ENCODE measurements around the gene RPS2.

Gene RPS2

DNA sequence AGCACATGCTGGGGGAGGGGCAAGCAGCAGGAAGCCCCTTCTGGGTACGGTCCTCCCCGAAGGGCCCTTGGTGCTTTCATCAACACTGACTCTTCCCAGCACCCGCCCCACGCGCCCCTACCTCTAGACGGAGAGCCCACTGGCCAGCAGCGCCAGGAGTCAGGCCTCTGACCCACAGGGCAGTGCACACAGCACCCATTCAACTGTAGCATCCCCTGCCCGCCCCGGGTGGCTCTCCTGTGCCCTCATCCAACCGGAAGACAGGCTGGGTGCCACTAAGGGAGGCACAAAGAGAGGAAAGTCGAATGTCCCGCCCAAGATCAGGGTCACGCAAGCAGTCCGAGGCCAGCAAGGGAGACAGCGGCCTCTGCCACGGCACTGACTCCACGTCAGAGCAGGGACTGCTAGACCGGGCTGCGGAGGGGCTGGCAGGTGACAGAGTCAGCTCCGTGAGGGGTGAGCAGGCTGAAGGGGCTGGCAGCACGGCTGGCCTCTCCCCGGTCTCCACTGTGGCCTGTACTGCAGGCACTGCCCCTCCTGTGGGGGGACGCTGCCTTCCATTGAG lies 31.4 kb downstream of the RPS2 start:
- peaks cover 13% of the 10 kb centered on the region for H3K4me1 ChIP-seq (ENCODE audit: insufficient read depth, low read length, severe bottlenecking)
- H3K36me3 ChIP-seq (ENCODE audit: insufficient read depth, low read length): peaks cover 7% of the 10 kb centered on the region
- no peaks in the 10 kb centered on the region for H3K9me3 ChIP-seq (ENCODE audit: low read length)
- H3K27me3 ChIP-seq (ENCODE audit: insufficient read depth, low read length): 0 out of 2 replicates have a peak, but pooled peaks cover 6% of the 10 kb centered on the region
- no peak overlapping the region for H2AFZ ChIP-seq (ENCODE audit: low read length)
- H3K9ac ChIP-seq (ENCODE audit: low read length): no peak overlapping the region
- TF ChIP-seq, protein P1, sequence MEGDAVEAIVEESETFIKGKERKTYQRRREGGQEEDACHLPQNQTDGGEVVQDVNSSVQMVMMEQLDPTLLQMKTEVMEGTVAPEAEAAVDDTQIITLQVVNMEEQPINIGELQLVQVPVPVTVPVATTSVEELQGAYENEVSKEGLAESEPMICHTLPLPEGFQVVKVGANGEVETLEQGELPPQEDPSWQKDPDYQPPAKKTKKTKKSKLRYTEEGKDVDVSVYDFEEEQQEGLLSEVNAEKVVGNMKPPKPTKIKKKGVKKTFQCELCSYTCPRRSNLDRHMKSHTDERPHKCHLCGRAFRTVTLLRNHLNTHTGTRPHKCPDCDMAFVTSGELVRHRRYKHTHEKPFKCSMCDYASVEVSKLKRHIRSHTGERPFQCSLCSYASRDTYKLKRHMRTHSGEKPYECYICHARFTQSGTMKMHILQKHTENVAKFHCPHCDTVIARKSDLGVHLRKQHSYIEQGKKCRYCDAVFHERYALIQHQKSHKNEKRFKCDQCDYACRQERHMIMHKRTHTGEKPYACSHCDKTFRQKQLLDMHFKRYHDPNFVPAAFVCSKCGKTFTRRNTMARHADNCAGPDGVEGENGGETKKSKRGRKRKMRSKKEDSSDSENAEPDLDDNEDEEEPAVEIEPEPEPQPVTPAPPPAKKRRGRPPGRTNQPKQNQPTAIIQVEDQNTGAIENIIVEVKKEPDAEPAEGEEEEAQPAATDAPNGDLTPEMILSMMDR (IDR thresholded peaks at IDR 0.05; ENCODE audit: low read length): no peak
- no peak for TF ChIP-seq EZH2 (IDR thresholded peaks at IDR 0.05; ENCODE audit: borderline replicate concordance, low read length)
- H3K27ac ChIP-seq (ENCODE audit: low read depth, low read length, poor library complexity, severe bottlenecking): no peak overlapping the region
- H3K9me2 ChIP-seq (ENCODE audit: low read depth, low read length): no peaks in the 10 kb centered on the region
- no peak overlapping the region for H3K4me2 ChIP-seq (ENCODE audit: low read length)
- no peaks in the 10 kb centered on the region for H3F3A ChIP-seq (ENCODE audit: insufficient read depth, low read length)
- no peaks in the 10 kb centered on the region for H3K79me2 ChIP-seq (ENCODE audit: insufficient read depth, low read length)
- no peaks in the 10 kb centered on the region for H4K20me1 ChIP-seq (ENCODE audit: insufficient read depth, low read length)
- no peak overlapping the region for H3K4me3 ChIP-seq (ENCODE audit: low read depth, low read length, poor library complexity, severe bottlenecking)

GRCh38 chr16:1932050-1933028 lies 32.3 kb downstream of the RPS2 start:
- Histone ChIP-seq H3K36me3 (ENCODE audit: insufficient read depth, low read length) (no peaks in the 10 kb centered on the region; the same call in 1 of the 2 replicates), H3K4me1 (ENCODE audit: insufficient read depth, low read length, severe bottlenecking) (peaks cover 13% of the 10 kb centered on the region), H3K9me2 (ENCODE audit: low read depth, low read length) (no peaks in the 10 kb centered on the region), H3K79me2 (ENCODE audit: insufficient read depth, low read length) (no peaks in the 10 kb centered on the region), H2AFZ (ENCODE audit: low read length) (no peak overlapping the region), H3K27me3 (ENCODE audit: insufficient read depth, low read length) (0 out of 2 replicates have a peak, but pooled peaks cover 6% of the 10 kb centered on the region), H3K4me3 (ENCODE audit: low read depth, low read length, poor library complexity, severe bottlenecking) (no peak overlapping the region), H3K9ac (ENCODE audit: low read length) (no peak overlapping the region), H3K9me3 (ENCODE audit: low read length) (no peaks in the 10 kb centered on the region), H3F3A (ENCODE audit: insufficient read depth, low read length) (no peaks in the 10 kb centered on the region), H3K27ac (ENCODE audit: low read depth, low read length, poor library complexity, severe bottlenecking) (no peak overlapping the region), H3K4me2 (ENCODE audit: low read length) (no peak overlapping the region), H4K20me1 (ENCODE audit: insufficient read depth, low read length) (no peaks in the 10 kb centered on the region)
- TF ChIP-seq, protein P1 (IDR thresholded peaks at IDR 0.05; ENCODE audit: low read length): no peak
- no peak for TF ChIP-seq EZH2 (IDR thresholded peaks at IDR 0.05; ENCODE audit: borderline replicate concordance, low read length)

DNA sequence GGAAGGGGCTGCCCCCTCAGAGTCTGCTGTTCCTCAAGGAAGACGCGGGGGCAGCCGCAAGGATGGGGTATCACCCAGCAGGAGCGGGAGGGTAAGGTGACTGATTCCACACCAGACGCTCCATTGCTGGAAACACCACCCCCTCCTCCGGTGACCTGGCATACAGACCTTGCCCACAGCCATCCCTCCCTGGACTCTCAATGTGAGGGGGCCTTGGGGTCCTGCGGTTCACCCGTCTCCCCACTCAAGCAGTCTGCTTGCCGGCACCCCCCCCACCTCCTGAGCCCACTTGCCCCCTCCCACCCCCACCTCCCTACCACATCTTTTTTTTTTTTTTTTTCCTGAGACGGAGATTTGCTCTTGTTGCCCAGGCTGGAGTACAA lies 34.3 kb downstream of the RPS2 start:
- no peaks in the 10 kb centered on the region for H3K79me2 ChIP-seq (ENCODE audit: insufficient read depth, low read length)
- 0 out of 2 replicates have a peak, but pooled peaks cover 6% of the 10 kb centered on the region for H3K27me3 ChIP-seq (ENCODE audit: insufficient read depth, low read length)
- H3K27ac ChIP-seq (ENCODE audit: low read depth, low read length, poor library complexity, severe bottlenecking): no peak overlapping the region
- peaks cover 13% of the 10 kb centered on the region for H3K4me1 ChIP-seq (ENCODE audit: insufficient read depth, low read length, severe bottlenecking)
- no peak overlapping the region for H3K9ac ChIP-seq (ENCODE audit: low read length)
- TF ChIP-seq EZH2 (IDR thresholded peaks at IDR 0.05; ENCODE audit: borderline replicate concordance, low read length): no peak
- TF ChIP-seq, protein P1 (IDR thresholded peaks at IDR 0.05; ENCODE audit: low read length): no peak
- H3F3A ChIP-seq (ENCODE audit: insufficient read depth, low read length): no peaks in the 10 kb centered on the region
- no peak overlapping the region for H3K4me3 ChIP-seq (ENCODE audit: low read depth, low read length, poor library complexity, severe bottlenecking)
- no peaks in the 10 kb centered on the region for H3K9me2 ChIP-seq (ENCODE audit: low read depth, low read length)
- H3K9me3 ChIP-seq (ENCODE audit: low read length): no peaks in the 10 kb centered on the region
- no peaks in the 10 kb centered on the region; the same call in 1 of the 2 replicates for H3K36me3 ChIP-seq (ENCODE audit: insufficient read depth, low read length)
- no peak overlapping the region for H2AFZ ChIP-seq (ENCODE audit: low read length)
- H3K4me2 ChIP-seq (ENCODE audit: low read length): no peak overlapping the region
- no peaks in the 10 kb centered on the region for H4K20me1 ChIP-seq (ENCODE audit: insufficient read depth, low read length)

Measured in OCI-LY1 (cell line).